Mammary epithelial cell (primary cell): ENCODE data around the gene LOXL1.

Experiments
- EZH2 ChIP-seq: IDR thresholded peaks from 2 replicates; pipeline ENCODE4 v1.6.1; 2012; ENCODE audit warnings: low read length, inconsistent platforms, borderline replicate concordance
- TF ChIP-seq, protein P1 (sequence below), 2 donors: IDR thresholded peaks in 1 of 2; conservative IDR thresholded peaks in 1 of 2; 2 replicates each; pipeline ENCODE4 v1.5.1; 2011 to 2012; ENCODE audit warnings: inconsistent platforms in 2 of 2, low read length in 2 of 2, mild to moderate bottlenecking in 2 of 2, control low read depth in 1 of 2, low read depth in 1 of 2; ENCODE audit not compliant: insufficient read depth in 1 of 2; ENCODE audit errors: extremely low read depth in 1 of 2

DNA sequence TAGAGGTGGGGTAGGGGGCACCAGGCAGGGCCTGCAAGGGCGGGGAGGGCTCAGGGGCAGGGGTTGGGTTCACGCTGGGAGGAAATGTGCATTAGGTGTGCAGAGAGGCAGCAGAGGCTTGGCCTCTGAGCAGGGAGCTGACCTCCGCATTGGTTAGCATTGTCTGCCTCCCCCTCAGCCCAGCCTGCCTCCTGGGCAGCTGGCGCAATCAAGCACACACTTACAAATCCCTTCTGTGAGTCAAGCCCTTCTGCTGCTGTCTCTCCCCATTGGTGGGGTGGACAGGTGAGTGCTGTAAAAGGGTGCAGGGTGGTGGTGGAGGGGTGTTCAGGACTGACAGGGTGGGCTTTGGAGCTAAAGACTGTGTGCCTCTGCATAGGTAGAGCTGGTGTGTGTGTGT, 9.3 kb downstream of the LOXL1 start:
- TF ChIP-seq, protein P1, sequence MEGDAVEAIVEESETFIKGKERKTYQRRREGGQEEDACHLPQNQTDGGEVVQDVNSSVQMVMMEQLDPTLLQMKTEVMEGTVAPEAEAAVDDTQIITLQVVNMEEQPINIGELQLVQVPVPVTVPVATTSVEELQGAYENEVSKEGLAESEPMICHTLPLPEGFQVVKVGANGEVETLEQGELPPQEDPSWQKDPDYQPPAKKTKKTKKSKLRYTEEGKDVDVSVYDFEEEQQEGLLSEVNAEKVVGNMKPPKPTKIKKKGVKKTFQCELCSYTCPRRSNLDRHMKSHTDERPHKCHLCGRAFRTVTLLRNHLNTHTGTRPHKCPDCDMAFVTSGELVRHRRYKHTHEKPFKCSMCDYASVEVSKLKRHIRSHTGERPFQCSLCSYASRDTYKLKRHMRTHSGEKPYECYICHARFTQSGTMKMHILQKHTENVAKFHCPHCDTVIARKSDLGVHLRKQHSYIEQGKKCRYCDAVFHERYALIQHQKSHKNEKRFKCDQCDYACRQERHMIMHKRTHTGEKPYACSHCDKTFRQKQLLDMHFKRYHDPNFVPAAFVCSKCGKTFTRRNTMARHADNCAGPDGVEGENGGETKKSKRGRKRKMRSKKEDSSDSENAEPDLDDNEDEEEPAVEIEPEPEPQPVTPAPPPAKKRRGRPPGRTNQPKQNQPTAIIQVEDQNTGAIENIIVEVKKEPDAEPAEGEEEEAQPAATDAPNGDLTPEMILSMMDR (conservative IDR thresholded peaks at IDR 0.05 in 1 of 2, IDR thresholded peaks at IDR 0.05 in 1 of 2; ENCODE audit: extremely low read depth in 1 of 2, insufficient read depth in 1 of 2, low read depth in 1 of 2, low read length in 2 of 2), result no peak
- no peak for TF ChIP-seq EZH2
